Kasumi-1 (cell line): ENCODE results near the gene GH2.
A peak's percentile ranks its signal among the peaks of the same experiment; 100 is the strongest.
"Not testable (repeated sequence)": the region's sequence is repeated elsewhere in the genome, so short reads cannot be mapped to it uniquely, and the experiment has no call there.

Experiments used
- DNase-seq, 2 experiments: peaks; one replicate each; lab custom pipeline; 2025; lab: John Stamatoyannopoulos, UW

The GH2 gene

GRCh38 chr17:63911041-63911635 lies 29.4 kb upstream of the GH2 start, which contains the start of gene CSHL1:
TSS of gene CSHL1 (minus strand) at chr17:63911258. CDS start at chr17:63911196, 62 bp downstream.
- DNase-seq = no peak

DNA sequence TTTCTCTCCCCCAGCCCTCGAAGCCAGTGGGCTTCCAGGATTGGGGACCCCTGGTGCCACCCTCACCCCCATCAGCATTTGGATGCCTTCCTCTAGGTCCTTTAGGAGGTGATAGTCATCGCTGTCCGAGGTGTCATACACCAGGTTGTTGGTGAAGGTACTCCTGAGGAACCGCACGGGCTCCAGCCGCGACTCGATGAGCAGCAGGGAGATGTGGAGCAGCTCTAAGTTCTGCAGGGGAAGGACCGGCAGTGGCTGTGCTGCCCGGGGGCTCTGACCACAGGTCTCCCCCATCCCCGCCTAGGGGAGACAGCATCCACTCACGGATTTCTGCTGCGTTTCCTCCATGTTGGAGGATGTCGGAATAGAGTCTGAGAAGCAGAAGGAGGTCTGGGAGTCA lies 28.4 kb upstream of the GH2 start:
- DNase-seq = no peak

DNA sequence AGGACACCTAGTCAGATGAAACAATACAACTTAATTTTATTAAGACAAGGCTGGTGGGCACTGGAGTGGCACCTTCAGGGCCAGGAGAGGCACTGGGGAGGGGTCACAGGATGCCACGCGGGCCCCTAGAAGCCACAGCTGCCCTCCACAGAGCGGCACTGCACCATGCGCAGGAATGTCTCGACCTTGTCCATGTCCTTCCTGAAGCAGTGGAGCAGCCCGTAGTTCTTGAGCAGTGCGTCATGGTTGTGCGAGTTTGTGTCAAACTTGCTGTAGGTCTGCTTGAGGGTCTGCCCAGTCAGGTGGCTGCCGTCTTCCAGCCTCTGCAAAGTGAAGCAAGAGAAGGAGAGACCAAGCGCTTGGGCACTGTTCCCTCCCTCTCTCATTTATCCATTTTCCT lies 27.8 kb upstream of the GH2 start:
- DNase-seq = not testable (repeated sequence)

DNA sequence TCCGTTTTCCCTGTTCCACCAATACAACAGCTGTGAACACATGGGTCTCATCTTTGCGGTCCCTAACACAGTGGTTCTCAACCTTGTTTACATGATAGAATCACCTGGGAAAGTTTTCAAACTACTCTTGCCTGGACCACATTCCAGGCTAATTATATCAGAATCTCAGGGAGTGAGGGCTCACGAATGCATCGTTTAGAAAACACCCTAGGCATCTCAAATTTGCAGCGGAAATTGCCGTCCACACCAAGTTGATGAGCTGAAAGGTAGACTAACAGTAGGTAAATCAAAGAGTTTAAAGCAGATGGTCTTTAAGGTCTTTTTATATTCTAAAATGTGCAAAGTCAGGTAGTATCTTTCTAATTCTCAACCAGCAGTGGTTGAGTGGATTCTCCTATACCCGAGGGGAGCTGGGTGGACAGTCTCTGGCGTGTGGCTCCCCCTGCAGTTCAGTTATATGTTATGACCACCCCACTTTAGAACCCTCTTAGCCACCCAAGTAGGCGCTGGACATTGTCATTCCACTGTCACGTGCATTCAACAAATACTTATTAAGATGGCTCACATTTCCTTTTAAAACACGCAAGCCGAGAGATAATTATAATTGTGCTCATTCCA lies 25.5 kb upstream of the GH2 start:
- DNase-seq = peak; percentile 53 to 57

GRCh38 chr17:63904796-63905195 lies 23.1 kb upstream of the GH2 start:
- not testable (repeated sequence) for DNase-seq

GRCh38 chr17:63903787-63904201 lies 22.1 kb upstream of the GH2 start:
- DNase-seq = peak; percentile 41 to 45

DNA sequence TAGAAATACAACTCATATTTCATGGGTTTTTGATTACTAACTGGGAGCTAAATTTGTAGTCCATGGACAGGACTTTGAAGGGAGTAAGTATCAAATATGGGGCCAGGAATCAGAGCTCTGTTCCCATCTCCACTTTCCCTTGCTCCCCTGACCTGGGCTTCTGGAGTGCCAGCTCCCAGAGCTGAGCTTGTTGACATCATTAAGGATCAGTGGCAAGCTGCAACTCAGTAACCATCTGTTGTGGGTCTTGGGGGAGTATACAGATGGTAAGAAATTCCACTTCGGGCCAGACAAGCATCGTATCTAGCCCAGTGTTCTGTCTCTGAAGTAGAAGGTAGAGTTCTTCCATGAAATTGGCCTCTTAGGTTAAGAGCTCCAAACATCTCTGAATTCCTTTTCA lies 20.2 kb upstream of the GH2 start:
- not testable (repeated sequence) for DNase-seq

- not testable (repeated sequence) for DNase-seq
These were observed 17.4 kb upstream of the GH2 start for GRCh38 chr17:63898899-63899798.

- DNase-seq = not testable (repeated sequence)
These were observed 15.0 kb upstream of the GH2 start, which contains the start of gene CSH1 for GRCh38 chr17:63896524-63897354. TSS of gene CSH1 (minus strand) at chr17:63896574. CDS start at chr17:63896511, 63 bp downstream.

- DNase-seq = not testable (repeated sequence)
These were observed 13.1 kb upstream of the GH2 start for GRCh38 chr17:63894821-63895220.

GRCh38 chr17:63894021-63894420 lies 12.3 kb upstream of the GH2 start:
- DNase-seq = not testable (repeated sequence)

DNA sequence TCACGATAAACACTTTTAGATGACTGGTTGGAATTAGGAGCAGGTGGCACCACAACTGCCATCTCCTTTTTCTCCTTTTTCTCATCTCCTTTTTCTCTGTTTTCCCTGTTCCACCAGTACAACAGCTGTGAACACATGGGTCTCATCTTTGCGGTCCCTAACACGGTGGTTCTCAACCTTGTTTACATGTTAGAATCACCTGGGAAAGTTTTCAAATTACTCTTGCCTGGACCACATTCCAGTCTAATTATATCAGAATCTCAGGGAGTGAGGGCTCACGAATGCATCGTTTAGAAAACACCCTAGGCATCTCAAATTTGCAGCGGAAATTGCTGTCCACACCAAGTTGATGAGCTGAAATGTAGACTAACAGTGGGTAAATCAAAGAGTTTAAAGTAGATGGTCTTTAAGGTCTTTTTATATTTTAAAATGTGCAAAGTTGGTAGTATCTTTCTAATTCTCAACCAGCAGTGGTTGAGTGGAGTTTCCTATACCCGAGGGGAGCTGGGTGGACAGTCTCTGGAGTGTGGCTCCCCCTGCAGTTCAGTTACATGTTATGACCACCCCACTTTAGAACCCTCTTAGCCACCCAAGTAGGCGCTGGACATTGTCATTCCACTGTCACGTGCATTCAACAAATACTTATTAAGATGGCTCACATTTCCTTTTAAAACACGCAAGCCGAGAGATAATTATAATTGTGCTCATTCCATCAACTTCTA lies 10.7 kb upstream of the GH2 start:
- not testable (repeated sequence) for DNase-seq

- peak; percentile 55 to 60 for DNase-seq
These were observed 7.5 kb upstream of the GH2 start for GRCh38 chr17:63889026-63889848.

DNA sequence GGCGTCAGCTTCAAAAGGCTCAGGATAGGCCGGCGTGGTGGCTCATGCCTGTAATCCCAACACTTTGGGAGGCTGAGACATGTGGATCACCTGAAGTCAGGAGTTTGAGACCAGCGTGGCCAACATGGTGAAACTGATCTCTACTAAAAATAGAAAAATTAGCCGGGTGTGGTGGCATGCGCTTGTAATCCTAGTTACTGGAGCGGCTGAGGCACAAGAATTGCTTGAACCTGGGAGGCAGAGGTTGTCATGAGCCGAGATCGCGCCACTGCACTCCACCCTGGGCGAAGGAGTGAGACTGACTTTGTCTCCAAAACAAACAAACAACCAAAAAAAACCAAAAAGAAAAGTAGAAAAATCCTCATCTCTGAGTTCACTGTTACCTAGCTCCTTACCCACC lies 3.4 kb upstream of the GH2 start:
- not testable (repeated sequence) for DNase-seq

DNA sequence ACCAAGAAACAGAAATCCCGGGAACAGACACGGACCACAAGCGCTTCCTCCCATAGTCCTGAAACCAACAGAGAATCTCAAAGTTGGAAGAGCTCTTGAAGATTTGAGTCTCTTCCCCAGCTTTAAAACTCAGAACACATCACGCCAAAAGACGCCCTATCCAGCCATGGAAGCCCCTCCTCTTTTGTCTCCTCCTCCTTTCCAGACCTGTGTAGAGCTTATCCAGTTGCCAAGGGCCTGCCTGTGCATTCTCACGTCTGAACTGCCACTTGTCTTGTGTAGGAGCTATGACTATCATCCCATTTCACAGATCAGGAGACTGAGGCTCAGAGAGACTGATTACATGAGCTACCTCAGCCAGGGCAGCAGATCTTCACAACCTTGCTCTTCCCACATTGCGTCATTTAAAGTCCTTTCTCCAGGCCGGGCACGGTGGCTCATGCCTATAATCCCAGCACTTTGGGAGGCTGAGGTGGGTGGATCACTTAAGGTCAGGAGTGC lies 932 bp upstream of the GH2 start:
- not testable (repeated sequence) for DNase-seq

GRCh38 chr17:63881337-63881736 lies 407 bp downstream of the GH2 start:
- DNase-seq = not testable (repeated sequence)

DNA sequence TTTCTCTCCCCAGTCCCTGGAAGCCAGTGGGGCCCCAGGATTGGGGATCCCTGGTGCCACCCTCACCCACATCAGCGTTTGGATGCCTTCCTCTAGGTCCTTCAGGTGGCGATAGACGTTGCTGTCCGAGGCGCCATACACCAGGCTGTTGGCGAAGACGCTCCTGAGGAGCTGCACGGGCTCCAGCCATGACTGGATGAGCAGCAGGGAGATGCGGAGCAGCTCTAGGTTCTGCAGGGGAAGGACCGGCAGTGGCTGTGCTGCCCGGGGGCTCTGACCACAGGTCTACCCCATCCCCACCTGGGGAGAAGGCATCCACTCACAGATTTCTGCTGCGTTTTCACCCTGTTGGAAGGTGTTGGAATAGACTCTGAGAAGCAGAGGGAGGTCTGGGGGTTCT lies 1.0 kb downstream of the GH2 start:
- no peak for DNase-seq

DNA sequence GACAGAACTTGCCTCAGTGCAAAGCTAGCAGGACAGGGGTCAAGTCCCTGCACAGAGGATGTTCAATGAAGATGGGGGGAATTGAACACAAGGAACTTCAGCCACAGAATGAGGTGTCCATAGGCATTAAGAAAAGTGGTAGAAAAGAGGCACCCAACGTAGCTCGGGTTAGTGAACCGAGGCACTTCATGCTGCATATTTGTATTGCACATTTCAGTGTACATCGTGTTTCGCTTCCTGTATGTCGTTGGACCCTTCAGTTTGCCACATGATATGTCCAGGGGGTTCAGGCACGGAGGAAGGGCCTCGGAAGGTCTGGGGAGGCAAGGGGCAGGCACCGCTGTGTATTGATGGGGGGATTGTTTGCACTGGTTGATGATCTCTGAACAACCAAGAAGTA lies 3.3 kb downstream of the GH2 start:
- DNase-seq = not testable (repeated sequence)

- DNase-seq = not testable (repeated sequence)
These were observed 7.1 kb downstream of the GH2 start for GRCh38 chr17:63874693-63875092.
